ENCODE data around the gene ITSN1.

DNA sequence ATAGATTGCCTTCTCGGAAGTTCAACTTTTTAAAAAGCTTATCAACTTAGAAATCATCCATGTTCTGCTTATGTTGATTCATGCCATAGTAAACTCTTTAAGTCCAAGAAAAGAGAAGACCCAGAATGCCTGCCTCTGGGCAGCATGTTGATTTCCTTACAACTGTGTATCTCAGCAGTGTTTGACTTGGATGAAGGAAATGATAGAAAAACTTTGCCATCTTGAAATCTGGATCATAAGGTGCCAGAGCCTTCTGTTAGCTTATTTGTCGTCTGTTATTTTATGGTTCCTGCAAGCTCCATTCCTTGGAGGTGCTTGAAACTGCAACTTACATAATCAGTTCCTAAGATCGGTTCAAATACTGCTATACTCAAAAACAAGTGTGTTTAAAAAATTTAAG lies 148.8 kb downstream of the ITSN1 start:
- no peak for TF ChIP-seq CTCF (IDR thresholded peaks at IDR 0.05; ENCODE audit: low read depth, low read length, missing input control)
- TF ChIP-seq MAX (IDR thresholded peaks at IDR 0.05): no peak
- no peak for TF ChIP-seq RAD21 (IDR thresholded peaks at IDR 0.05)
- no peak for TF ChIP-seq ATF3 (IDR thresholded peaks at IDR 0.05)
- TF ChIP-seq TAF1 (conservative IDR thresholded peaks at IDR 0.05): no peak
- no peak for TF ChIP-seq YY1 (IDR thresholded peaks at IDR 0.05)
- TF ChIP-seq EGR1 (IDR thresholded peaks at IDR 0.05; ENCODE audit: low read depth in 2 of 2): no peak
- no peak for TF ChIP-seq GABPA (IDR thresholded peaks at IDR 0.05 in 1 of 2, conservative IDR thresholded peaks at IDR 0.05 in 1 of 2)

Measured in liver (tissue), 3 donors.